HCT116 (cell line): ENCODE measurements around the gene NEDD4L. TPM values are rescaled to one million over a fixed set of nuclear protein-coding genes. Genes with fewer than 3 reads are reported as not detected.

Experiments
- ATAC-seq: fragments of 200-7000 bp; cut with Tn5 transposase; 2 replicates; pipeline ENCODE4 v1.9.1; 2020; ENCODE audit warnings: mild to moderate bottlenecking, moderate library complexity
- BruUV-seq: library from RNA; stranded (reverse); fragments of 400-500 nt; replicated peaks from 2 replicates; lab custom pipeline; 2021; lab: Mats Ljungman, UMichigan
- CTCF ChIA-PET: fragments of 300-600 bp; sonication (Branson Sonifier 250); formaldehyde crosslinking; loops from one replicate; lab custom pipeline; 2021; ENCODE audit warnings: antibody characterized with exemption; lab: Charles Lee
- POLR2A ChIA-PET: fragments of 300-600, 350-600 bp; sonication (Branson Sonifier 250); formaldehyde crosslinking; loops from one replicate; lab custom pipeline; 2021; ENCODE audit warnings: antibody characterized with exemption; lab: Charles Lee
- RAD21 ChIA-PET, 2 experiments: fragments of 300-600 bp; sonication (Branson Sonifier 250); formaldehyde crosslinking; loops; one replicate each; lab custom pipeline; 2023; ENCODE audit warnings: low total read pairs in 2 of 2; ENCODE audit not compliant: uncharacterized antibody in 2 of 2, unreplicated experiment in 2 of 2, low non-redundant PET in 1 of 2; lab: Charles Lee
- DNase-seq: peaks from one replicate; pipeline ENCODE4 v3.0.0-alpha.2; 2010; ENCODE audit warnings: low read depth, low spot score
- H2AFZ ChIP-seq: fragments of 200-600 bp; shearing (Covaris generic), sonication (generic); 2 replicates; pipeline ENCODE4 v1.6.1; 2017; ENCODE audit warnings: low read depth, mixed run types, mixed read lengths, antibody characterized with exemption, low read length; ENCODE audit not compliant: poor library complexity, severe bottlenecking
- H3K27ac ChIP-seq: 2 replicates; pipeline ENCODE4 v1.5.1; 2012; ENCODE audit warnings: low read depth, low read length
- H3K27me3 ChIP-seq: fragments of 200-600 bp; sonication (generic); 2 replicates; pipeline ENCODE4 v1.6.1; 2016; ENCODE audit warnings: mixed run types, low read length, mixed read lengths; ENCODE audit not compliant: insufficient read depth
- H3K36me3 ChIP-seq, 2 experiments: fragments of 200-500 bp in 1 of 2; fragments of 200-600 bp in 1 of 2; sonication (Bioruptor generic) in 1 of 2; sonication (generic) in 1 of 2; 2 replicates each; pipeline versions ENCODE4 v1.5.1 to v1.6.1; 2014 to 2016; ENCODE audit warnings: low read length in 2 of 2, inconsistent platforms in 1 of 2, mixed read lengths in 1 of 2, mixed run types in 1 of 2; ENCODE audit not compliant: insufficient read depth in 2 of 2, control insufficient read depth in 1 of 2
- H3K4me1 ChIP-seq, 2 experiments: fragments of 200-600 bp in 1 of 2; sonication (generic) in 1 of 2; 2 replicates each; pipeline versions ENCODE4 v1.5.1 to v1.6.1; 2012 to 2017; ENCODE audit warnings: low read length in 2 of 2, inconsistent platforms in 1 of 2, mild to moderate bottlenecking in 1 of 2, mixed read lengths in 1 of 2, mixed run types in 1 of 2, moderate library complexity in 1 of 2; ENCODE audit not compliant: insufficient read depth in 2 of 2, control insufficient read depth in 1 of 2
- H3K4me2 ChIP-seq: fragments of 200-600 bp; sonication (generic); 2 replicates; pipeline ENCODE4 v1.6.1; 2017; ENCODE audit warnings: mixed run types, low read length, mixed read lengths
- H3K4me3 ChIP-seq, 2 experiments: fragments of 200-600 bp in 1 of 2; sonication (generic) in 1 of 2; replicated peaks in 1 of 2; 2 replicates each; pipeline ENCODE4 v1.5.1; 2011 to 2016; ENCODE audit warnings: low read length in 2 of 2, control low read depth in 1 of 2, low read depth in 1 of 2, mild to moderate bottlenecking in 1 of 2, mixed read lengths in 1 of 2, mixed run types in 1 of 2
- H3K79me2 ChIP-seq: fragments of 200-600 bp; sonication (generic); 2 replicates; pipeline ENCODE4 v1.6.1; 2017; ENCODE audit warnings: mild to moderate bottlenecking, mixed run types, low read length, moderate library complexity, mixed read lengths; ENCODE audit not compliant: insufficient read depth
- H3K9ac ChIP-seq: fragments of 200-600 bp; sonication (generic); 2 replicates; pipeline ENCODE4 v1.6.1; 2016; ENCODE audit warnings: low read length, mixed read lengths
- H3K9me2 ChIP-seq: fragments of 200-600 bp; sonication (generic), shearing (Covaris generic); 2 replicates; pipeline ENCODE4 v1.6.1; 2017; ENCODE audit warnings: mixed run types, mild to moderate bottlenecking, moderate library complexity; ENCODE audit not compliant: insufficient read depth
- H3K9me3 ChIP-seq, 2 experiments: fragments of 200-500 bp in 1 of 2; fragments of 200-600 bp in 1 of 2; sonication (Bioruptor generic) in 1 of 2; sonication (generic) in 1 of 2; 2 replicates each; pipeline ENCODE4 v1.6.1; 2014 to 2017; ENCODE audit warnings: low read length in 2 of 2, mixed read lengths in 2 of 2, inconsistent platforms in 1 of 2, low read depth in 1 of 2, mild to moderate bottlenecking in 1 of 2, mixed run types in 1 of 2, moderate library complexity in 1 of 2; ENCODE audit not compliant: control insufficient read depth in 1 of 2, insufficient read depth in 1 of 2
- H4K20me1 ChIP-seq: fragments of 200-600 bp; sonication (generic), shearing (Covaris generic); 2 replicates; pipeline ENCODE4 v1.6.1; 2017; ENCODE audit warnings: mixed run types, mild to moderate bottlenecking, moderate library complexity; ENCODE audit not compliant: insufficient read depth
- SP1 ChIP-seq: IDR thresholded peaks from 2 replicates; pipeline ENCODE4 v1.6.1; 2012; ENCODE audit warnings: low read depth
- SRF ChIP-seq: IDR thresholded peaks from 2 replicates; pipeline ENCODE4 v1.6.1; 2012; ENCODE audit warnings: low read depth
- TCF7L2 ChIP-seq: IDR thresholded peaks from 2 replicates; pipeline ENCODE4 v1.7.0; 2011; ENCODE audit warnings: borderline replicate concordance, inconsistent platforms; ENCODE audit not compliant: insufficient read depth, insufficient read length; ENCODE audit errors: extremely low read depth
- ZFX ChIP-seq: fragments of 450-650 bp; IDR thresholded peaks from 2 replicates; pipeline ENCODE4 v1.6.1; 2017
- intact Hi-C: fragments of 100-400 bp; cut with micrococcal nuclease; formaldehyde crosslinking; loops from 2 replicates; pipeline ENCODE4 v1.10.0; 2022
- total RNA-seq: library from RNA; stranded (reverse); gene quantifications from one replicate; pipeline ENCODE4 v1.2.1, GENCODE V29; 2021; ENCODE audit not compliant: unreplicated experiment
- TF ChIP-seq, protein P1 (sequence below), 3 experiments: fragments of 200-600 bp in 1 of 3; sonication (generic) in 1 of 3; IDR thresholded peaks in 2 of 3; conservative IDR thresholded peaks in 1 of 3; 2 replicates each; pipeline ENCODE4 v1.5.1; 2012 to 2017; ENCODE audit warnings: low read depth in 2 of 3, low read length in 2 of 3, antibody characterized with exemption in 1 of 3, borderline replicate concordance in 1 of 3, control low read depth in 1 of 3, mild to moderate bottlenecking in 1 of 3, mixed read lengths in 1 of 3, mixed run types in 1 of 3, moderate library complexity in 1 of 3; ENCODE audit not compliant: insufficient read depth in 1 of 3
- TF ChIP-seq, protein P2 (sequence below): IDR thresholded peaks from 2 replicates; pipeline ENCODE4 v1.6.1; 2011; ENCODE audit warnings: mild to moderate bottlenecking, low read length, moderate library complexity; ENCODE audit not compliant: insufficient replicate concordance; ENCODE audit errors: extremely low read depth
- TF ChIP-seq, protein P3 (sequence below): IDR thresholded peaks from 2 replicates; pipeline ENCODE4 v1.6.1; 2012

Gene NEDD4L
- total RNA-seq, 1 experiment from 2014 or later, result 41.5 TPM

DNA sequence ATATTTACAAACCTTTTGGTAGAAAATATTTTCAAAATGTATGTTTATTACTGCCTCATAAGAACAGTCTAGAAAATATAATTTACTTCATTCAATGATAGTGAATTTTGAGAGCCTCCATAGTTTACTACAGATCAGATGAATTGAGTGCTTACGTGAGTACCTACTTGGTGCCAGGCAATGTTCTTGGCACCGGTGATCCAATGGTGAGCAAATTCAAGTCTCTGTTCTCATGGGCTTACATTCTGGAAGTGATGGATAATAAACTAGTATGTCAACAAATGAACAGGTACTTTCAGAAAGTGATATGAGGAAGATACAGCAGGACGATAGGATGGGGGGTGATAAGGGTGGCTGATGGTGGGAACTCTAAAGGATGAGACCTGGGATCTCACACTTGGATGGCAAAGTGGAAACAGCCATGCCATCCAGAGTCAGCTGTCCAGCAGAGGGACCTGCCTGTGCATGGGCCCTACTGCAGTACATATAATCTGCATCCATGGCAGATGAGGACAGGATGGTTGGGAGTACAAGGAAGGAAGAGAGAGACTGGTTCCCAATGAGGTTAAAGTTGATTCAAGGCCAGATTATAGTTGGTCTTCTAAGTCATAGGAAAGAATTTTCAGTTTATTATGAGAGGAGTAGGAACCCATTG, 277.0 kb downstream of the NEDD4L start:
- no peak overlapping the region for H3K4me2 ChIP-seq
- ChIA-PET POLR2A (interaction anchor here (0.9 to 1.2 kb wide), 2 partner anchors 14 to 100 kb away, joined by 3 to 4 read pairs; no protein-coding TSS in a partner anchor), CTCF (interaction anchor here (0.9 to 1.3 kb wide), 7 partner anchors 11 to 143 kb away, joined by 3 to 11 read pairs (median 4); no protein-coding TSS in a partner anchor), RAD21 (no interaction called here)
- H3K9me3 ChIP-seq, result no peaks in the 10 kb centered on the region
- DNase-seq (no peak), ATAC-seq (no peak)
- H3K27ac ChIP-seq, result no peak overlapping the region
- H3K79me2 ChIP-seq, result no peaks in the 10 kb centered on the region
- no peaks in the 10 kb centered on the region for H3K27me3 ChIP-seq
- TF ChIP-seq, protein P1, sequence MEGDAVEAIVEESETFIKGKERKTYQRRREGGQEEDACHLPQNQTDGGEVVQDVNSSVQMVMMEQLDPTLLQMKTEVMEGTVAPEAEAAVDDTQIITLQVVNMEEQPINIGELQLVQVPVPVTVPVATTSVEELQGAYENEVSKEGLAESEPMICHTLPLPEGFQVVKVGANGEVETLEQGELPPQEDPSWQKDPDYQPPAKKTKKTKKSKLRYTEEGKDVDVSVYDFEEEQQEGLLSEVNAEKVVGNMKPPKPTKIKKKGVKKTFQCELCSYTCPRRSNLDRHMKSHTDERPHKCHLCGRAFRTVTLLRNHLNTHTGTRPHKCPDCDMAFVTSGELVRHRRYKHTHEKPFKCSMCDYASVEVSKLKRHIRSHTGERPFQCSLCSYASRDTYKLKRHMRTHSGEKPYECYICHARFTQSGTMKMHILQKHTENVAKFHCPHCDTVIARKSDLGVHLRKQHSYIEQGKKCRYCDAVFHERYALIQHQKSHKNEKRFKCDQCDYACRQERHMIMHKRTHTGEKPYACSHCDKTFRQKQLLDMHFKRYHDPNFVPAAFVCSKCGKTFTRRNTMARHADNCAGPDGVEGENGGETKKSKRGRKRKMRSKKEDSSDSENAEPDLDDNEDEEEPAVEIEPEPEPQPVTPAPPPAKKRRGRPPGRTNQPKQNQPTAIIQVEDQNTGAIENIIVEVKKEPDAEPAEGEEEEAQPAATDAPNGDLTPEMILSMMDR (IDR thresholded peaks at IDR 0.05 in 2 of 3, conservative IDR thresholded peaks at IDR 0.05 in 1 of 3; ENCODE audit: borderline replicate concordance in 1 of 3, insufficient read depth in 1 of 3, low read depth in 2 of 3, low read length in 2 of 3), result peak in 1 of 3 experiments; percentile 15; a peak in 1 of 6 replicates
- TF ChIP-seq, protein P2, sequence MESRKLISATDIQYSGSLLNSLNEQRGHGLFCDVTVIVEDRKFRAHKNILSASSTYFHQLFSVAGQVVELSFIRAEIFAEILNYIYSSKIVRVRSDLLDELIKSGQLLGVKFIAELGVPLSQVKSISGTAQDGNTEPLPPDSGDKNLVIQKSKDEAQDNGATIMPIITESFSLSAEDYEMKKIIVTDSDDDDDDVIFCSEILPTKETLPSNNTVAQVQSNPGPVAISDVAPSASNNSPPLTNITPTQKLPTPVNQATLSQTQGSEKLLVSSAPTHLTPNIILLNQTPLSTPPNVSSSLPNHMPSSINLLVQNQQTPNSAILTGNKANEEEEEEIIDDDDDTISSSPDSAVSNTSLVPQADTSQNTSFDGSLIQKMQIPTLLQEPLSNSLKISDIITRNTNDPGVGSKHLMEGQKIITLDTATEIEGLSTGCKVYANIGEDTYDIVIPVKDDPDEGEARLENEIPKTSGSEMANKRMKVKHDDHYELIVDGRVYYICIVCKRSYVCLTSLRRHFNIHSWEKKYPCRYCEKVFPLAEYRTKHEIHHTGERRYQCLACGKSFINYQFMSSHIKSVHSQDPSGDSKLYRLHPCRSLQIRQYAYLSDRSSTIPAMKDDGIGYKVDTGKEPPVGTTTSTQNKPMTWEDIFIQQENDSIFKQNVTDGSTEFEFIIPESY, result no peak
- TF ChIP-seq SP1 (peak; percentile 9; the same call in 1 of the 2 replicates), TCF7L2 (no peak), ZFX (no peak), SRF (no peak)
- TF ChIP-seq, protein P3, sequence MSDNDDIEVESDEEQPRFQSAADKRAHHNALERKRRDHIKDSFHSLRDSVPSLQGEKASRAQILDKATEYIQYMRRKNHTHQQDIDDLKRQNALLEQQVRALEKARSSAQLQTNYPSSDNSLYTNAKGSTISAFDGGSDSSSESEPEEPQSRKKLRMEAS, result no peak
- no peak overlapping the region for H3K4me3 ChIP-seq
- no peak overlapping the region for H2AFZ ChIP-seq
- no peaks in the 10 kb centered on the region for H3K36me3 ChIP-seq
- H3K4me1 ChIP-seq, result peaks cover 18 to 33% of the 10 kb centered on the region in 2 experiments
- intact Hi-C loops, result loop anchor here (5.0 kb wide), 3 partner anchors 184 to 439 kb away; partner anchors contain the start of gene NEDD4L
- H3K9ac ChIP-seq, result no peak overlapping the region
- no peaks in the 10 kb centered on the region for H4K20me1 ChIP-seq
- no peaks in the 10 kb centered on the region for H3K9me2 ChIP-seq
- BruUV-seq, result no TSS peak
